CD4-positive, alpha-beta T cell treated with Interleukin-12 subunit alpha and Interleukin-12 subunit beta, for 1 hour (primary cell): ENCODE measurements around the gene WIZ.
A peak's percentile ranks its signal among the peaks of the same experiment; 100 is the strongest.
"Not testable (repeated sequence)": the region's sequence is repeated elsewhere in the genome, so short reads cannot be mapped to it uniquely, and the experiment has no call there.

Experiments
- DNase-seq: peaks from one replicate; pipeline ENCODE4 v3.0.0-alpha.2; 2020

Gene WIZ, protein sequence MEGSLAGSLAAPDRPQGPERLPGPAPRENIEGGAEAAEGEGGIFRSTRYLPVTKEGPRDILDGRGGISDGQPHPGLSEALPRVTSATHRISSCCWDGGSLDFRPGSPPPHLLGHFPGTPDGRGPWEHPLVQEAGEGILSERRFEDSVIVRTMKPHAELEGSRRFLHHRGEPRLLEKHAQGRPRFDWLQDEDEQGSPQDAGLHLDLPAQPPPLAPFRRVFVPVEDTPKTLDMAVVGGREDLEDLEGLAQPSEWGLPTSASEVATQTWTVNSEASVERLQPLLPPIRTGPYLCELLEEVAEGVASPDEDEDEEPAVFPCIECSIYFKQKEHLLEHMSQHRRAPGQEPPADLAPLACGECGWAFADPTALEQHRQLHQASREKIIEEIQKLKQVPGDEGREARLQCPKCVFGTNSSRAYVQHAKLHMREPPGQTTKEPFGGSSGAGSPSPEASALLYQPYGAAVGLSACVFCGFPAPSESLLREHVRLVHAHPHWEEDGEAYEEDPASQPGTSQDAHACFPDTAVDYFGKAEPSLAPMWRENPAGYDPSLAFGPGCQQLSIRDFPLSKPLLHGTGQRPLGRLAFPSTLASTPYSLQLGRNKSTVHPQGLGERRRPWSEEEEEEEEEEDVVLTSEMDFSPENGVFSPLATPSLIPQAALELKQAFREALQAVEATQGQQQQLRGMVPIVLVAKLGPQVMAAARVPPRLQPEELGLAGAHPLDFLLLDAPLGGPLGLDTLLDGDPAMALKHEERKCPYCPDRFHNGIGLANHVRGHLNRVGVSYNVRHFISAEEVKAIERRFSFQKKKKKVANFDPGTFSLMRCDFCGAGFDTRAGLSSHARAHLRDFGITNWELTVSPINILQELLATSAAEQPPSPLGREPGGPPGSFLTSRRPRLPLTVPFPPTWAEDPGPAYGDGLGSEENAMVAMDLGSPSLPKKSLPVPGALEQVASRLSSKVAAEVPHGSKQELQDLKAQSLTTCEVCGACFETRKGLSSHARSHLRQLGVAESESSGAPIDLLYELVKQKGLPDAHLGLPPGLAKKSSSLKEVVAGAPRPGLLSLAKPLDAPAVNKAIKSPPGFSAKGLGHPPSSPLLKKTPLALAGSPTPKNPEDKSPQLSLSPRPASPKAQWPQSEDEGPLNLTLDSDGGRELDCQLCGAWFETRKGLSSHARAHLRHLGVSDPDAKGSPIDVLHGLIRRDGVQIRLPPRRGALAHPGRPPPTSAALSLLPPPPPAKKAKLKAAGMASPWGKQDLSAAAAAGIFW (N-terminal part only)

GRCh38 chr19:15449620-15450527, at the start of gene WIZ:
TSS of gene WIZ (minus strand) at chr19:15449956. CDS start at chr19:15448307, 1,649 bp downstream.
- DNase-seq: peak; percentile 88

GRCh38 chr19:15498910-15499309, 49.2 kb upstream of the WIZ start:
- DNase-seq: no peak

- DNase-seq: no peak
Measured at GRCh38 chr19:15498156-15498858, 48.6 kb upstream of the WIZ start.

GRCh38 chr19:15495151-15495550, 45.4 kb upstream of the WIZ start:
- no peak for DNase-seq

GRCh38 chr19:15488489-15489226, 38.9 kb upstream of the WIZ start:
- DNase-seq: no peak

DNA sequence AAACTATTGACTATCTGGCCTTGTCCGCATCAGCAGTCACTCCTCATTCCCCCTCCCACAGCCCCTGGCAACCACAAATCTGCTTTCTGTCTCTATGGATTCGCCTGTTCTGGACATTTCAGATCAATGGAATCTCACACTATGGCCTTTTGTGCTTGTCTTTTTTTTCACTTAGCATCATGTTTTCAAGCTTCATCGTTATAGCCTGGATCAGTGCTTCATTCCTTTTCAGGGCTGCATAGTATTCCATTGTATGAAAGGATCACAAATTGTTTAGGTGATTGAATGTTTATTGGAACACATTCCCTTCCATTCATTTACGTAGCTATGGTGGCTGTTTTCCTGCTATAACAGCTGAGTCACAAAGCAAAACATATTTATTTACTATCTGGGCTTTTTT, 37.3 kb upstream of the WIZ start:
- DNase-seq: no peak

- not testable (repeated sequence) for DNase-seq
Measured at GRCh38 chr19:15485768-15486167, 36.0 kb upstream of the WIZ start.

GRCh38 chr19:15480996-15481395, 31.2 kb upstream of the WIZ start:
- DNase-seq: not testable (repeated sequence)

- no peak for DNase-seq
Measured at GRCh38 chr19:15479391-15480345, 29.9 kb upstream of the WIZ start, which contains the start of gene PGLYRP2. TSS of gene PGLYRP2 (minus strand) at chr19:15479501. CDS start at chr19:15479371, 130 bp downstream.

DNA sequence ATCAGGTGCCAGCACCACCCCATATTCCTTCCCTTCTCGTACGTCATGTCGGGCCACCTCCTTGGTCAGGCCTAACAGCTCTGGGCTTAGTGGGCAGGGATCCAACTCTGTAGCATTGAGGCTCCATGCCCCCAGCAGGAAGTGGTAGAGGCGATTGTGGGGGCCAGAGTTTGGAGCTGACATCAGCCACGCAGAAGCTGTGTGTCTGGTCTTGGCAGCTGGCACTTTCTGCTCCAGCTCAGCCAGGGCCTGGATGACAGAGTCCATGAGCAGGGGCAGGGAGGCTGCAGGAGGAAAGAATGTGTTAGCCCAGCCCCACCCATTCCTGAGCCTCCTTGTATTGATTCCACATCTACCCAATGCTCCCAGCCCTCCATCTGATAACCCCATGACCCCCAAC, 26.6 kb upstream of the WIZ start:
- DNase-seq: no peak

DNA sequence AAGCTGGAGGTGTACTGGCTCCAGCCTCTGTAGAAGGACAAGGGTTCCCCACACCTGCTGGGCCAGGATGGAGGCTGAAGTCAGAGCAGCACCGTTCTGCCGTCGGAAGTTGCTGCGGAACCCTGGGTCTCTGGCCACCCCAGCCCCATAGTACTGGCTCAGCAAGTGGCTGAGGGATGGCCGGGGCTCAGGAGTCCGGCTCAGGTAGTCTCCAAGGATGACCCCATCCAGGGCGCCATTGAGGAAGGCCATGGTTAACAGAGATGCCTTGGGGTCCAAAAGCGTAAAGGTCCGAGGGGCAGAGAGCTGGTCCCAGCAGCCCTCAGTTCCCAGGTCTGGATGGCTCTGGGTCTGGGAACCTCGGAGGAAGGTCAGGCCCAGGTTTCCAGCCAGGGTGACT, 25.9 kb upstream of the WIZ start:
- no peak for DNase-seq

DNA sequence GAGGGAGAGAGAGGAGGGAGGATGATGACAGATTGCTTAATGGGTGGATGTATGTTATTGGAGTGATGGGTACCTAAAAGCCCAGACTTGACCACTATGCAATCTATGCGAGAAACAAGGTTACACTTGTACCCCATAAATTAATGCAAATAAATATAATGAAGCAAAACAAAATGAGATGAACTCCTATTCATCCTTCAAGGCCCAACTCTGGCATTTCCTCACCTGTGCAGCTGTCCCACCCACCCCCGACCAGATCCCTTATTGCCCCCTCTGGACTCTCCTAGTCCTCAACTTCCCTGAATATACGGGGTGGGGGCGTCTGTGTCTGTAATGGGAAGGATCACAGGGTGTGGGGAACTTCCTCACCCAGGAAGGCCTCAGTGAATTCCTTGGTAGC, 25.4 kb upstream of the WIZ start:
- DNase-seq: no peak

GRCh38 chr19:15473821-15474220, 24.1 kb upstream of the WIZ start:
- DNase-seq: not testable (repeated sequence)

- DNase-seq: no peak
Measured at GRCh38 chr19:15471639-15472101, 21.9 kb upstream of the WIZ start.

DNA sequence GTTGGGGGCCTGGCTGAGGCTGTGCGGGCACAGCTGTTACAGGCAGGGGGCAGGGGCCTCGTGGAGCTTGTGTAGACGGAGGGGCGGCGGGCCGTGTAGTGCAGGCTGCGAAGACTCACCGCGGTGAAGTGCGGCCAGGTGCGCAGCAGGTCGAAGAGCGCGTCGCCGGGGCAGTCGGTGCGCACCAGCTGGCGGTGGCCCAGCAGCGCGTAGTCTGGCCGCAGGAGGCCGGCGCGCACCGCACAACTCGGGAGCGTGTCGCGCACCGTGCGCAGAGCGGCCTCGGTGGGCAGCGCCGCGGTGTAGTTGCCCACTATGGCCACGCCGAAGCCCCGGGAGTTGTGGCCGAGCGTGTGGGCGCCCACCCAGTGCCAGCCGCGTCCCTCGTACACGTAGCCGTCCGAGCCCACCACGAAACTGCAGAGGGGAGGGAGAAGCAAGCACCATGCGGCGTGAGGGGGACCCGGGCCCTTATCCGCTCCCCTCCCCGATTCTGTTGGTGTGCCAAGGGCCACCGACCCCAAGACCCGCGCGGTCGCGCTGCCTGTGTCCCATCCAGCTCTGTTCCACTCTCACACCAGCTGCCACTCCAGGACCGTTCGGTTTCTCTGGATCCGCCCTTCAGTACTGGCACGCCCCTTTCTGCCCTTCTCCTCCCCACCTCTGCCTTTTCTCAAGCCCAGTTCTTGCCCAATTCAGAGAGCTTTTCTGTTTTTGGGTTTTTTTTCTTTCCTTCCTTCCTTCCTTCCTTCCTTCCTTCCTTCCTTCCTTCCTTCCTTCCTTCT, 19.9 kb upstream of the WIZ start:
- DNase-seq: peak; percentile 39

GRCh38 chr19:15468675-15469512, 19.1 kb upstream of the WIZ start:
- no peak for DNase-seq

- no peak for DNase-seq
Measured at GRCh38 chr19:15467734-15468214, 18.0 kb upstream of the WIZ start.
